ENCODE results near the gene SORBS2.

The SORBS2 gene

DNA sequence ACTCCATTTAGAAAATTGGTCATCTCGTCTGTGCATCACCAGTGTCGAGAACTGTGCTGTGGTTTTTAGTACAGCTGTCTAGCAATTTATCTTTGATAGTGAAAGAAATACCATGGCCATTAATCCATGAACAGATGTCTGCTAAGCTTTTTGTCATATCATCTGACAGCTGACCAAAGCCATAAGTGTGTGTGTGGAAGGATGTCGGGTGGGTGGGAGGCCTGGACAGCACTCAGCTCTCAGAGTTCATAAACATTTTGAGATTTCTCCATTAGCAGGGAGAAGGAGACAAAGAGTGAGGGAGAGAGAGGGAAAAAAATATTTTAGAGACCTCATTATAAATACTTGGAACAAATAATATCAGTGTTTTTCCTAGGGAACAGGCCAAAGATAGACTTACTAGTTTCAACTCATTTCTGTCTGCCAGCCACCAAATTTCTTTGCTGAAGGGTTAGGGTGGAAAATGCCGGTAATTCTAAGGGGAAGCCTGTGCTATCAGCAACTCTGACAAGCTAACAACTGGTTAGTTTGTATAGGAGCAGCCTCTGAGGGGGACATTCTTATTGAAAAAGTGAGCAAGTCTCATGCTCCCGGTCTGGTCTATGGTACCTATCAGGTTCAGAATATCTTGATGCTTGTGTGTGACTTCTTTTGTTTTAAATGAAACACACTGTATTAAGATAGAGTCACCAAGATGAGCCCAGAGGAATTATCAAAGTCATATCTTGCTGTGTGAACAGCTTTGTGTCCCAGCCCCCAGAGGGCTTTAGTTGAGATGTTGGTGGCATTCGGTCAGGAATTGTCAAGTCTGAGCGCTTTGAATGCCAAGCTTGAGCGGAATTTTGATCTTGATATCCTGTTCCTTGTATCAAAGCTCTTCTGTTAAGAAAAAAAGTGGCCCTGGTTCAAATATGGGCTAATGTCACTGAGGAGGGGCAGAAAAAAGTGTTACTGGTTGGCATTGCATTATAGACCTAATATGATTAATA lies 234.7 kb downstream of the SORBS2 start:
- Histone ChIP-seq H3K27ac (ENCODE audit: low read length) (no peak overlapping the region), H3K79me2 (ENCODE audit: insufficient read depth, low read length) (no peaks in the 10 kb centered on the region), H2AFZ (ENCODE audit: low read depth, low read length) (no peak overlapping the region), H3K4me3 (ENCODE audit: low read depth in 1 of 2, low read length in 2 of 2) (no peak overlapping the region), H4K20me1 (ENCODE audit: insufficient read depth, low read length) (no peaks in the 10 kb centered on the region), H3K4me1 (ENCODE audit: insufficient read depth, low read length) (no peaks in the 10 kb centered on the region), H3K9ac (ENCODE audit: low read depth, low read length) (no peak overlapping the region), H3K27me3 (ENCODE audit: insufficient read depth, low read length, poor library complexity) (no peaks in the 10 kb centered on the region), H3K36me3 (ENCODE audit: insufficient read depth, low read length) (no peaks in the 10 kb centered on the region), H3K4me2 (ENCODE audit: insufficient read depth, low read length) (no peak overlapping the region), H3K9me3 (ENCODE audit: insufficient read depth, low read length, severe bottlenecking) (no peaks in the 10 kb centered on the region)
- no peak for DNase-seq
- no peak for ATAC-seq (ENCODE audit: insufficient read depth, low read depth)
- TF ChIP-seq EZH2 (IDR thresholded peaks at IDR 0.05; ENCODE audit: borderline replicate concordance, low read depth, low read length, severe bottlenecking) = no peak
- TF ChIP-seq, protein P1, sequence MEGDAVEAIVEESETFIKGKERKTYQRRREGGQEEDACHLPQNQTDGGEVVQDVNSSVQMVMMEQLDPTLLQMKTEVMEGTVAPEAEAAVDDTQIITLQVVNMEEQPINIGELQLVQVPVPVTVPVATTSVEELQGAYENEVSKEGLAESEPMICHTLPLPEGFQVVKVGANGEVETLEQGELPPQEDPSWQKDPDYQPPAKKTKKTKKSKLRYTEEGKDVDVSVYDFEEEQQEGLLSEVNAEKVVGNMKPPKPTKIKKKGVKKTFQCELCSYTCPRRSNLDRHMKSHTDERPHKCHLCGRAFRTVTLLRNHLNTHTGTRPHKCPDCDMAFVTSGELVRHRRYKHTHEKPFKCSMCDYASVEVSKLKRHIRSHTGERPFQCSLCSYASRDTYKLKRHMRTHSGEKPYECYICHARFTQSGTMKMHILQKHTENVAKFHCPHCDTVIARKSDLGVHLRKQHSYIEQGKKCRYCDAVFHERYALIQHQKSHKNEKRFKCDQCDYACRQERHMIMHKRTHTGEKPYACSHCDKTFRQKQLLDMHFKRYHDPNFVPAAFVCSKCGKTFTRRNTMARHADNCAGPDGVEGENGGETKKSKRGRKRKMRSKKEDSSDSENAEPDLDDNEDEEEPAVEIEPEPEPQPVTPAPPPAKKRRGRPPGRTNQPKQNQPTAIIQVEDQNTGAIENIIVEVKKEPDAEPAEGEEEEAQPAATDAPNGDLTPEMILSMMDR (IDR thresholded peaks at IDR 0.05; ENCODE audit: borderline replicate concordance, extremely low read depth, low read length, poor library complexity, severe bottlenecking) = no peak

DNA sequence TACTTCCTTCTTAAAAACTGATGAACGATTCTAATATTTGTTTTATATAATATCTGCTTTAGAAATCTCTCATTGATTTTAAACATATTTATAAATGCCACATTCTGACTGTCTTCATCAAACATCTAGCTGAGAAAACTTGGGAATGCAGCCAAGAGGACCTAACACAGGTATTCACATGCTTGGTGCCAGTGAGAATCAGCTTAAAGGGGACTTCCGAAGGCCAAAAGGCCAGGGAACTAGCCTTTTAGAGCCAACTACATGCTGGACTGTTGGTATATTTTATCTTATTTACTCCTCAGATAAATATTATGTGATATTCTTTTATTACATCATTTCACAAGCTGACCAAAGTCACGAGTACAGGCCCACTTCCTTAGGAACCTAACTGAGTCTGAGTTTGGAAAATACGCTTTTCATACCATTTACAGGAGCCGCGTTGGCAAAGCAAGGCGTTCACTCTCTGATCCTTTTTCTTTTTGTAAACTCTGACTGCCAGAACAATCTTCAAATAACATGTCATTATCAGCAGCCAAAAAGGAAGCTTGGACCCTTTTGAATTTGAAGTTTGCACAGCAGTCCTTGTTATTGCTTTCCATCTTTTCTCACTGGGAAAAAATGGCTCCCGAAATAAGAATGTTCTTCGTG lies 235.6 kb downstream of the SORBS2 start:
- Histone ChIP-seq H3K4me2 (ENCODE audit: insufficient read depth, low read length) (no peak overlapping the region), H3K27me3 (ENCODE audit: insufficient read depth, low read length, poor library complexity) (no peaks in the 10 kb centered on the region), H3K9ac (ENCODE audit: low read depth, low read length) (no peak overlapping the region), H2AFZ (ENCODE audit: low read depth, low read length) (no peak overlapping the region), H3K27ac (ENCODE audit: low read length) (no peak overlapping the region), H3K36me3 (ENCODE audit: insufficient read depth, low read length) (no peaks in the 10 kb centered on the region), H3K4me3 (ENCODE audit: low read depth in 1 of 2, low read length in 2 of 2) (no peak overlapping the region), H3K79me2 (ENCODE audit: insufficient read depth, low read length) (no peaks in the 10 kb centered on the region), H3K9me3 (ENCODE audit: insufficient read depth, low read length, severe bottlenecking) (no peaks in the 10 kb centered on the region), H4K20me1 (ENCODE audit: insufficient read depth, low read length) (no peaks in the 10 kb centered on the region), H3K4me1 (ENCODE audit: insufficient read depth, low read length) (no peaks in the 10 kb centered on the region)
- no peak for ATAC-seq (ENCODE audit: insufficient read depth, low read depth)
- TF ChIP-seq, protein P1 (IDR thresholded peaks at IDR 0.05; ENCODE audit: borderline replicate concordance, extremely low read depth, low read length, poor library complexity, severe bottlenecking) = no peak
- TF ChIP-seq EZH2 (IDR thresholded peaks at IDR 0.05; ENCODE audit: borderline replicate concordance, low read depth, low read length, severe bottlenecking) = no peak
- no peak for DNase-seq

DNA sequence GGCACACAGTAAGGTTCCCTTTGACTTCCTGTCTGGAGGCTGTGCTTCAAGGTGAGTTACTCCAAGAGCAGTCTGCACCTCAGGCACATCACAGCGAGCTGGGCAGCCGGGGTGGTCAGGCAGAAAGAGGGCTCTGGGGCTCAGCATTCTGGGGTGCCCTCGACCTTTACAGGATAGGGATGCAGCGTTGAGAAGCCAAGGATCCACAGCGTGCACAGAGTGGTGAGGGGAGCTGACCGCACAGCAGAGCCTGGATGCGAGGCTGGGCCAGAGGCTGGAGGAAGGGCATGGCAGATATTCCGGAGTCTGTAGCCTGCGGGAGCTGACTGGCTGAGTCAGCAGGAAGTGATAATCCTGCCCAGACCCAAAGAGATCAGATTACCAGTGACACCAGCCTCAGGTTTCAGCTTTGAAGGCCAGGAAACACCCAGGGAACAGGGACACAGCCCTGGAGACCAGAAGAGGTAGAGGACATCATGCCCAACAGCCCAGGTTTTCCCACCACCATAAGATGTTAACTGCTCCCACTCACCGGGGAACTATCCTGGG lies 238.3 kb downstream of the SORBS2 start:
- Histone ChIP-seq H3K79me2 (ENCODE audit: insufficient read depth, low read length) (no peaks in the 10 kb centered on the region), H3K27me3 (ENCODE audit: insufficient read depth, low read length, poor library complexity) (no peaks in the 10 kb centered on the region), H3K4me3 (ENCODE audit: low read depth in 1 of 2, low read length in 2 of 2) (no peak overlapping the region), H3K9me3 (ENCODE audit: insufficient read depth, low read length, severe bottlenecking) (no peaks in the 10 kb centered on the region), H3K27ac (ENCODE audit: low read length) (no peak overlapping the region), H2AFZ (ENCODE audit: low read depth, low read length) (no peak overlapping the region), H3K4me2 (ENCODE audit: insufficient read depth, low read length) (no peak overlapping the region), H3K36me3 (ENCODE audit: insufficient read depth, low read length) (no peaks in the 10 kb centered on the region), H3K9ac (ENCODE audit: low read depth, low read length) (no peak overlapping the region), H4K20me1 (ENCODE audit: insufficient read depth, low read length) (no peaks in the 10 kb centered on the region), H3K4me1 (ENCODE audit: insufficient read depth, low read length) (no peaks in the 10 kb centered on the region)
- no peak for DNase-seq
- no peak for ATAC-seq (ENCODE audit: insufficient read depth, low read depth)
- no peak for TF ChIP-seq EZH2 (IDR thresholded peaks at IDR 0.05; ENCODE audit: borderline replicate concordance, low read depth, low read length, severe bottlenecking)
- TF ChIP-seq, protein P1 (IDR thresholded peaks at IDR 0.05; ENCODE audit: borderline replicate concordance, extremely low read depth, low read length, poor library complexity, severe bottlenecking) = no peak

All from DND-41 (cell line).